Karpas-422 (cell line): ENCODE results near the gene ANO6. TPM values are rescaled to one million over a fixed set of nuclear protein-coding genes. Genes with fewer than 3 reads are reported as not detected.

Experiments
- DNase-seq: peaks from one replicate; pipeline ENCODE4 v3.0.0-alpha.2; 2015
- H2AFZ ChIP-seq: fragments of 200-600 bp; sonication (generic); 2 replicates; pipeline ENCODE4 v1.6.1; 2014; ENCODE audit warnings: antibody characterized with exemption, low read length, mixed read lengths
- H3K27ac ChIP-seq: fragments of 200-600 bp; sonication (generic); 2 replicates; pipeline ENCODE4 v1.5.1; 2014; ENCODE audit warnings: mild to moderate bottlenecking, low read length, moderate library complexity
- H3K27me3 ChIP-seq: fragments of 200-600 bp; sonication (generic); 2 replicates; pipeline ENCODE4 v1.6.1; 2014; ENCODE audit warnings: low read length, mixed read lengths
- H3K36me3 ChIP-seq: fragments of 200-600 bp; sonication (generic); 2 replicates; pipeline ENCODE4 v1.6.1; 2014; ENCODE audit warnings: low read length, mixed read lengths; ENCODE audit not compliant: insufficient read depth
- H3K4me1 ChIP-seq: fragments of 200-600 bp; sonication (generic); 2 replicates; pipeline ENCODE4 v1.6.1; 2014; ENCODE audit warnings: mild to moderate bottlenecking, low read length, mixed read lengths
- H3K4me2 ChIP-seq: fragments of 200-600 bp; sonication (generic); 2 replicates; pipeline ENCODE4 v1.6.1; 2014; ENCODE audit warnings: low read length, low read depth, mild to moderate bottlenecking; ENCODE audit not compliant: poor library complexity, severe bottlenecking
- H3K4me3 ChIP-seq: fragments of 200-600 bp; sonication (generic); 2 replicates; pipeline ENCODE4 v1.5.1; 2014; ENCODE audit warnings: mild to moderate bottlenecking, antibody characterized with exemption, low read length, mixed read lengths
- H3K79me2 ChIP-seq: fragments of 200-600 bp; sonication (generic); 2 replicates; pipeline ENCODE4 v1.6.1; 2014; ENCODE audit warnings: mild to moderate bottlenecking, low read length, mixed read lengths
- H3K9ac ChIP-seq: fragments of 200-600 bp; sonication (generic); 2 replicates; pipeline ENCODE4 v1.6.0; 2014; ENCODE audit warnings: low read length
- H3K9me2 ChIP-seq: fragments of 200-600 bp; sonication (generic), shearing (Covaris generic); replicated peaks from 2 replicates; pipeline ENCODE4 v1.6.0; 2014; ENCODE audit warnings: mild to moderate bottlenecking, low read length, moderate library complexity; ENCODE audit not compliant: insufficient read depth
- H3K9me3 ChIP-seq: fragments of 300-700, 200-600 bp; sonication (generic); 2 replicates; pipeline ENCODE4 v1.6.1; 2014; ENCODE audit warnings: low read length, mixed read lengths
- H4K20me1 ChIP-seq: fragments of 200-600 bp; sonication (generic); 2 replicates; pipeline ENCODE4 v1.6.1; 2014; ENCODE audit warnings: mild to moderate bottlenecking, antibody characterized with exemption, low read length, low read depth; ENCODE audit not compliant: insufficient read depth
- total RNA-seq: library from RNA; depleted of rRNA; stranded (reverse); fragments of >200 nt; shearing (Covaris generic); gene quantifications from 2 replicates; pipeline ENCODE4 v1.2.3, GENCODE V29; 2014; ENCODE audit warnings: low replicate concordance

The ANO6 gene
- total RNA-seq, 1 experiment from 2014 or later, result 1.1 TPM

DNA sequence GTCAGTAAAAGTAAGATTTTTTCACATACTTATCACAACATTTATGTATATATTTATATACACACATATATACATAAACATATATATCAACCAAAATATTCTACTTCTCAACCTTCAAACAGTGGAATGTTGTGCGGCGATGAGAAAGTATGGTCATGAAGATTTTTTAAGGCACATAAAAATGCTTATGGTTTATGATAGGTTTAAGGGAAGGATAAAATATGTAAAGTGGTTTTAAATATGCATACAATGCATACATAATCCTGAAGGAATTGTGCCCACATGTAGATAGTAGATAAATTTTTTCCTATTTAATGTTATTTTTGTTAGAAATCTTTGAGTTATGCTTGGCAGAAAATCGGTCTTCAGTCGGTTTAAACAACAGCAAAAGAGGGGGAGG is 182.7 kb downstream of the ANO6 start:
- no peak for DNase-seq
- H3K36me3 ChIP-seq, result no peaks in the 10 kb centered on the region
- no peaks in the 10 kb centered on the region for H3K79me2 ChIP-seq
- H3K27me3 ChIP-seq, result no peaks in the 10 kb centered on the region
- no peaks in the 10 kb centered on the region for H3K4me1 ChIP-seq
- no peak overlapping the region for H3K9ac ChIP-seq
- H3K4me2 ChIP-seq, result no peak overlapping the region
- H4K20me1 ChIP-seq, result no peaks in the 10 kb centered on the region
- H2AFZ ChIP-seq, result no peak overlapping the region
- H3K27ac ChIP-seq, result no peak overlapping the region
- H3K9me3 ChIP-seq, result no peaks in the 10 kb centered on the region
- H3K9me2 ChIP-seq, result no peaks in the 10 kb centered on the region
- no peak overlapping the region for H3K4me3 ChIP-seq

DNA sequence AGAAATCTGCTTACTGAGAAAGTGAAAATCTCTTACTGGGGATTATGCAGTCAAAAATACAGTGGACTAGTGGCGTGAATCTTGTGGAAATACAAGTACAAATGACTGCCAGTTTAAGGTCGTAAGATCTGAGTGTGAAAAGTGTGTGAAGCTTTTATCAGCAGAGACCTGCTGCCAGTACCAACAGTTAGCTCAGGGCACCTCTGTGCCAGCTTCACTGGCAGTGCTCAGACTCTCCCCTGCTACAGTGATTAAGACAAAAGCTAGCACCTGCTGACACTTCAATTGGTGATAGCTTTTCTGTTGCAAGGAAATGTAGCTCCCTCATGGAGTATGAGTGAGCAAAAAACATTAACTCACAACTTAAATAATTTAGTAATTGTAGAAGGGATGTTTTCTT is 185.1 kb downstream of the ANO6 start:
- H3K36me3 ChIP-seq, result no peaks in the 10 kb centered on the region
- no peak for DNase-seq
- no peak overlapping the region for H3K27ac ChIP-seq
- H3K9me3 ChIP-seq, result no peaks in the 10 kb centered on the region
- no peaks in the 10 kb centered on the region for H3K4me1 ChIP-seq
- no peaks in the 10 kb centered on the region for H3K79me2 ChIP-seq
- no peak overlapping the region for H3K4me3 ChIP-seq
- no peak overlapping the region for H3K9ac ChIP-seq
- no peak overlapping the region for H3K4me2 ChIP-seq
- H4K20me1 ChIP-seq, result no peaks in the 10 kb centered on the region
- H3K9me2 ChIP-seq, result no peaks in the 10 kb centered on the region
- H2AFZ ChIP-seq, result no peak overlapping the region
- H3K27me3 ChIP-seq, result no peaks in the 10 kb centered on the region

DNA sequence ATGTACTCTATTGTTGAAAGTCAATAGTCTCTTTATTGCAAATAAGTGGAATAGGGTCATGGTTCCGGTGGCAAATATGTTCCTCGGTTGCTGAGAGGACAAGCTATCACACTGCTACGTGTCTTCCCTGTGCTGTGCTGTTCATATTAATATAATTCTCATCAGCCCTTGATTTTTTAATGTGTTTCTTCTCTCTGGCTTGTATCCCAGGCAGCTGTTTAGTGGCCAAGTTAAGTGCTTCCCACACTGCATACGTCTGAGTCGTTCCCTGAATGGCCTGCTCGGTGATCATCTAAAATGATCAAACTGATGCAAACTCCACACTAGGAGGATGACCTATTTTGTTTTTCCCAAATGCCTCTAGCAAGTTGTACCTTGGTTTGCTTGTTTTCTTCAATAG is 186.4 kb downstream of the ANO6 start:
- no peak overlapping the region for H3K4me2 ChIP-seq
- H3K9me2 ChIP-seq, result no peaks in the 10 kb centered on the region
- H4K20me1 ChIP-seq, result no peaks in the 10 kb centered on the region
- H2AFZ ChIP-seq, result no peak overlapping the region
- no peak overlapping the region for H3K9ac ChIP-seq
- H3K36me3 ChIP-seq, result no peaks in the 10 kb centered on the region
- H3K4me3 ChIP-seq, result no peak overlapping the region
- no peak overlapping the region for H3K27ac ChIP-seq
- H3K27me3 ChIP-seq, result no peaks in the 10 kb centered on the region
- no peaks in the 10 kb centered on the region for H3K9me3 ChIP-seq
- DNase-seq, result no peak
- H3K4me1 ChIP-seq, result no peaks in the 10 kb centered on the region
- H3K79me2 ChIP-seq, result no peaks in the 10 kb centered on the region

GRCh38 chr12:45406988-45407850 is 191.3 kb downstream of the ANO6 start:
- no peaks in the 10 kb centered on the region for H3K36me3 ChIP-seq
- H3K27ac ChIP-seq, result no peak overlapping the region

GRCh38 chr12:45407981-45408728 is 192.3 kb downstream of the ANO6 start:
- DNase-seq, result no peak
- no peaks in the 10 kb centered on the region for H3K36me3 ChIP-seq

More at GRCh38 chr12:45406988-45407850, 191.3 kb downstream of the ANO6 start:
- no peak overlapping the region for H2AFZ ChIP-seq
- H3K9me3 ChIP-seq, result no peaks in the 10 kb centered on the region
- H3K4me3 ChIP-seq, result no peak overlapping the region
- no peaks in the 10 kb centered on the region for H4K20me1 ChIP-seq
- no peak overlapping the region for H3K4me2 ChIP-seq
- no peaks in the 10 kb centered on the region for H3K27me3 ChIP-seq
- no peak overlapping the region for H3K9ac ChIP-seq
- H3K79me2 ChIP-seq, result no peaks in the 10 kb centered on the region
- no peaks in the 10 kb centered on the region for H3K9me2 ChIP-seq
- no peak for DNase-seq
- H3K4me1 ChIP-seq, result no peaks in the 10 kb centered on the region

DNA sequence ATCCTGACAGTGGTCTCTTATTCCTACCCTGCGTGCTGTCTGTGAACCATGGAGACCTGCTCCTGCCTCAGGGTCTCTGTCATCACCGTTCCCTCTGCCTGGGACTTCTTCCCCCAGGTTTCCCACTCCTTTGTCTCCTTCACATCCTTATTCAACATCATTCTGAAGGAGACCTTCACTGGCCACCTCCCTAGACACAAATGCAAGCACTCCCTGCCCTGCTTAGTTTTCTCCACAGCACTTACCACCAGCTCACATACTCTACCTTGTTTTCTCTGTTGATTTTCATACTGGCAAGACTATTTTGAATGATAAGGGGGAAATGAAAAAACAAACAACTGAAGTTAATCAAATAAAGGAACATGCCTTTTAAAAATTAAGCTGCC is 192.8 kb downstream of the ANO6 start:
- H3K79me2 ChIP-seq, result no peaks in the 10 kb centered on the region
- H3K27me3 ChIP-seq, result no peaks in the 10 kb centered on the region
- no peak overlapping the region for H2AFZ ChIP-seq
- no peaks in the 10 kb centered on the region for H3K4me1 ChIP-seq
- no peak overlapping the region for H3K4me2 ChIP-seq
- no peak overlapping the region for H3K4me3 ChIP-seq
- no peak overlapping the region for H3K27ac ChIP-seq
- no peaks in the 10 kb centered on the region for H3K36me3 ChIP-seq
- no peak overlapping the region for H3K9ac ChIP-seq
- H4K20me1 ChIP-seq, result no peaks in the 10 kb centered on the region
- no peaks in the 10 kb centered on the region for H3K9me2 ChIP-seq
- no peak for DNase-seq
- no peaks in the 10 kb centered on the region for H3K9me3 ChIP-seq

More at GRCh38 chr12:45407981-45408728, 192.3 kb downstream of the ANO6 start:
- H3K4me3 ChIP-seq, result no peak overlapping the region
- H3K9ac ChIP-seq, result no peak overlapping the region
- H2AFZ ChIP-seq, result no peak overlapping the region
- no peaks in the 10 kb centered on the region for H3K9me3 ChIP-seq
- no peak overlapping the region for H3K4me2 ChIP-seq
- no peak overlapping the region for H3K27ac ChIP-seq
- H3K27me3 ChIP-seq, result no peaks in the 10 kb centered on the region
- H3K79me2 ChIP-seq, result no peaks in the 10 kb centered on the region
- H4K20me1 ChIP-seq, result no peaks in the 10 kb centered on the region
- H3K9me2 ChIP-seq, result no peaks in the 10 kb centered on the region
- no peaks in the 10 kb centered on the region for H3K4me1 ChIP-seq

GRCh38 chr12:45409966-45410365 is 194.1 kb downstream of the ANO6 start:
- no peak for DNase-seq
- no peak overlapping the region for H3K9ac ChIP-seq
- H3K27ac ChIP-seq, result no peak overlapping the region
- H3K4me2 ChIP-seq, result no peak overlapping the region
- H3K4me1 ChIP-seq, result peaks cover 1% of the 10 kb centered on the region; the same call in 1 of the 2 replicates
- H3K79me2 ChIP-seq, result no peaks in the 10 kb centered on the region
- no peaks in the 10 kb centered on the region for H3K36me3 ChIP-seq
- H3K27me3 ChIP-seq, result no peaks in the 10 kb centered on the region
- no peaks in the 10 kb centered on the region for H3K9me2 ChIP-seq
- H4K20me1 ChIP-seq, result no peaks in the 10 kb centered on the region
- H2AFZ ChIP-seq, result no peak overlapping the region
- H3K4me3 ChIP-seq, result no peak overlapping the region
- H3K9me3 ChIP-seq, result no peaks in the 10 kb centered on the region

DNA sequence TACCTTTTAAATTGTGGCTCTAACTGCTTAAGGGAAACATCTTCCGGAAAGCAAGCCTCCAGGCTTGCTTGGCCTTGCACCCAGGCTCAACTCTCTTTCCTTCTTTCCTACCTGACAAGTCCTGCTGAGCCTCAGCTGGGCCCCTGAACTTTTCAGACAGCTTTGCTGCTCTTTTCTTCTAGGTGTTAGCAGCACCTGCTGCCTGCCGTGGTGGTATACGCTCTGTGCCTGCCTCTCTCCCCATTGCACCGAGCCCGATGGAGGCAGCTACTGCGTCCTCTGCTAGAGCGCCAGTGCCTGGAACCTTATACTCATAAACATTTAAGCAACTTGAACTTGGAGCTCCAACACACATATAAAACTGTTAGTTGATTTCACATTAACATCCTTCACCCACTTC is 195.7 kb downstream of the ANO6 start:
- Histone ChIP-seq H2AFZ (no peak overlapping the region), H3K27ac (no peak overlapping the region), H3K27me3 (no peaks in the 10 kb centered on the region), H3K4me1 (peaks cover 18% of the 10 kb centered on the region), H3K36me3 (no peaks in the 10 kb centered on the region), H3K9ac (no peak overlapping the region), H3K4me2 (no peak overlapping the region), H3K4me3 (no peak overlapping the region), H3K9me2 (no peaks in the 10 kb centered on the region), H3K9me3 (no peaks in the 10 kb centered on the region), H3K79me2 (no peaks in the 10 kb centered on the region), H4K20me1 (no peaks in the 10 kb centered on the region)
- no peak for DNase-seq
